ENCODE measurements around the gene EGLN3.
"Not testable (repeated sequence)": the region's sequence is repeated elsewhere in the genome, so short reads cannot be mapped to it uniquely, and the experiment has no call there.

DNA sequence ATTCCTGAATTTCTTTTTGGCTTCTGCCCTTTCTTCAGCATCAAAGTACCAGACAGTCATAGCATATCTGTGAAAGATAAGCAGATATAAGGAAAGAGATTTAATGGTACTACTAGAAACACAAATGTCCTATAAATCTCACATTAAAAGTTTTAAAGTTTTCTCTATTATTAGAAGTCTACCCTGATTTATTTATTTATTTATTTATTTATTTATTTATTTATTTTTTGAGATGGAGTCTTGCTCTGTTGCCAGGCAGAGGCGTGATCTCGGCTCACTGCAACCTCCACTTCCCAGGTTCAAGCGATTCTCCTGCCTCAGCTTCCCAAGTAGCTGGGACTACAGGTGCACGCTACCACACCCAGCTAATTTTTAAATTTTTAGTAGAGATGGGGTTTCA is 23.9 kb downstream of the EGLN3 start:
- TF ChIP-seq, protein P1, sequence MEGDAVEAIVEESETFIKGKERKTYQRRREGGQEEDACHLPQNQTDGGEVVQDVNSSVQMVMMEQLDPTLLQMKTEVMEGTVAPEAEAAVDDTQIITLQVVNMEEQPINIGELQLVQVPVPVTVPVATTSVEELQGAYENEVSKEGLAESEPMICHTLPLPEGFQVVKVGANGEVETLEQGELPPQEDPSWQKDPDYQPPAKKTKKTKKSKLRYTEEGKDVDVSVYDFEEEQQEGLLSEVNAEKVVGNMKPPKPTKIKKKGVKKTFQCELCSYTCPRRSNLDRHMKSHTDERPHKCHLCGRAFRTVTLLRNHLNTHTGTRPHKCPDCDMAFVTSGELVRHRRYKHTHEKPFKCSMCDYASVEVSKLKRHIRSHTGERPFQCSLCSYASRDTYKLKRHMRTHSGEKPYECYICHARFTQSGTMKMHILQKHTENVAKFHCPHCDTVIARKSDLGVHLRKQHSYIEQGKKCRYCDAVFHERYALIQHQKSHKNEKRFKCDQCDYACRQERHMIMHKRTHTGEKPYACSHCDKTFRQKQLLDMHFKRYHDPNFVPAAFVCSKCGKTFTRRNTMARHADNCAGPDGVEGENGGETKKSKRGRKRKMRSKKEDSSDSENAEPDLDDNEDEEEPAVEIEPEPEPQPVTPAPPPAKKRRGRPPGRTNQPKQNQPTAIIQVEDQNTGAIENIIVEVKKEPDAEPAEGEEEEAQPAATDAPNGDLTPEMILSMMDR (IDR thresholded peaks at IDR 0.05): not testable (repeated sequence)
- not testable (repeated sequence) for TF ChIP-seq POLR2A (IDR thresholded peaks at IDR 0.05)
